GM18517 (cell line): Measurements from ENCODE around the gene SLC7A10.
"Not testable (repeated sequence)": the region's sequence is repeated elsewhere in the genome, so short reads cannot be mapped to it uniquely, and the experiment has no call there.

Experiments used
- ATAC-seq: cut with Tn5 transposase; IDR thresholded peaks from one replicate; pipeline ENCODE4 v1.9.1; 2021; ENCODE audit warnings: mild to moderate bottlenecking, moderate library complexity; ENCODE audit not compliant: unreplicated experiment

SLC7A10 gene

DNA sequence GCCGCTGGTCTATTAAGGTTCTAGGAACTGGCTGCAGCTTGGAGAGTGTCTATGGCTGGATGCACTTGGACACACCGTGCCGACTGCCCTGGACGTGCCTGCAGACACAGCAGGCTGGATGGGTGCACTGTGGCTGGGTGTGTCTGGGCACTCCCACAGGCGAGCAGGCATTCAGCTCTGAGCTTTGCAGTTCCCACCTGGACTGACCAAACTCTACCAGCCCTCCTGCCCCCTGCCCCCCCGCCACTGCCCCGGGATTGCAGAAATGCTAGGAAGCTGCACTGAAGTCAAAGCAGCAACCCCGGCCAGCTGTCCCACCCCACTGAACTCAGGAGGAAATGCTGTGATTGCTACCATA, 38.5 kb downstream of the SLC7A10 start:
- ATAC-seq, result no peak

- ATAC-seq, result no peak
Observed at GRCh38 chr19:33186431-33187182, 39.0 kb downstream of the SLC7A10 start.

DNA sequence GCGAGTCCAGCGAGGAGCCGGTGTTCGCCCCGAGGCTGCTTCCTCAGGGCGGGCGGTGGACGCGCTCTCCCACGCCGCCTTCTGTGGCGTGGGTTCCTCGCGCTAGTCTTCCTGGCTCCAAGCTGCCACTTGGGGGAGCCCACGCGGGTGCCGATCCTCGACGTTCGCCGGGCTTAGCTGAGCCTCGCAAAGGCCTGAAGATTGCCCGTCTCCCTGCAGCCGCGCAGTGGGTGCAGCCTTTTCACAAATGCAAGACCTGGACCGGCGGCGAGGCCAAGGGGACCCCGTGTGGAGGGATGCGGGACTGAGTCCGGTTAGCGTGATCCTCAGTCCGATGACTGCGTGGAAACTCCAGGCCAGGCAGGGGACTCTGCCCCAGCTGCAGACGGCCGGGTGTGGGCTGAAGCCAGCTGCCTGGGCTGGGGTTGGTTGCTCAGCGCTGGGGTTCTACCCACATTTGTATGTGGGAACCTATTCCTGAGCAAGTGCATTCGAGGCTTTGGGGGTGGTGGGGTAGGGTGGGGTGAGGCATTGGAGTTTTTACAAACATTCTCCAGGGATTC, 48.2 kb downstream of the SLC7A10 start:
- no peak for ATAC-seq

GRCh38 chr19:33176670-33177416, 48.8 kb downstream of the SLC7A10 start:
- peak; percentile 85 for ATAC-seq

DNA sequence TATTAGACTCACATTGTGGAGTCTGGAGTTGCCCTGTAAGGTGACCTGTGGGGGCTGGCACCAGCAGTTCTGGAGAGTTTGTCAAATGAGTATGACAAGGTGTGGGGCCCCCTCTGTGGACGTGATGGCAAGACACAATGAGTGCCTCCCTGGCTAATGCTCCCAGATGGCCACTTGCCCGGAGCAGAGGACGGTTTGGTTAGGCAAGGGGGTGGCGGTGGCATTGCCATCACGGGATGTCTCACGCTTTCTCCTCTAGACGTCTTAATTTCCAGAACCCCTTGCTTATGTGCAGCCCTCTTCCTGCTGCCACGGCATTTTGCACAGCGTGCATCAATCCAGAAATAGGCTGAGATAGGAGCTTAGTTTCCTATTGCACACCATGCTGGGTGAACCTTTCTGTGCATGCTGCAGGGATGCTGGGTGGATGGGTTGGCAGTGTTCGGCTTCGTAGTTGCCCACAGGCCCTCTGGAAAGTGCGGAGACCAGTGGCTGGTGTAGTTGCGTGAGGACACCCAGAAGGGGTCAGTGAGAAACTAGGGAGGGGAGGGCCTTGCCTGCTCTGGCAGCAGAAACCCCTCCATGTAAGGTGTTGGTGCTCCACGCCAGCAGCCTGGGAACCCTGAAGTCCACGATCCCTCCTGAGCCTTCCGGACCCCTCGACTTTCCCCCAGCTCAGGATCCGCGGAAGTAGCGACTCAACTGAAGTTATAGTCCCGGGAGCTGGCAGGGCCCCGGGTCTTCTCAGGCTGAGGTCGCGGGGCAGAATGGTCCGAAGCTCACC, 49.6 kb downstream of the SLC7A10 start:
- no peak for ATAC-seq

- no peak for ATAC-seq
Observed at GRCh38 chr19:33175156-33175782, 50.4 kb downstream of the SLC7A10 start.

DNA sequence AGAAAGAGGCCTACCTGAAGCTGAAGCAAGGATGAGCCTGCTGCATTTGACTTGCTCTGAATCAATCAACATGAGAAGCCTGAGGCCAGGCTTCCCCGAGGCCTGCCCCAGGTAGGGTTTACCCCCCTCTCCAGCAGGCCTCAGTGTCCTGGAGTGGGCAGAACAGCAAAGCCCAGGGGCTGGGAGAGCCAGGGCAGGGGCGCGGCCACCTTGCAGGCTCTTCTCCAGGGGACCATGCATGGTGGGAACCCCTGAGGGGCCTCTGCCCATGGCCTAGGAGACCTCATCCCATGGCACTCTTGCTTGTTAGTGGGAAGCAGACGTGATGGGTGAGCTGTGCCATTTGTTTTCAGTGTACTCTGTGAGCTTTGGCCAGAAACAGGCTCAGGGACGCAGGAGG, 51.5 kb downstream of the SLC7A10 start:
- ATAC-seq, result no peak

GRCh38 chr19:33171916-33172359, 53.7 kb downstream of the SLC7A10 start:
- no peak for ATAC-seq

DNA sequence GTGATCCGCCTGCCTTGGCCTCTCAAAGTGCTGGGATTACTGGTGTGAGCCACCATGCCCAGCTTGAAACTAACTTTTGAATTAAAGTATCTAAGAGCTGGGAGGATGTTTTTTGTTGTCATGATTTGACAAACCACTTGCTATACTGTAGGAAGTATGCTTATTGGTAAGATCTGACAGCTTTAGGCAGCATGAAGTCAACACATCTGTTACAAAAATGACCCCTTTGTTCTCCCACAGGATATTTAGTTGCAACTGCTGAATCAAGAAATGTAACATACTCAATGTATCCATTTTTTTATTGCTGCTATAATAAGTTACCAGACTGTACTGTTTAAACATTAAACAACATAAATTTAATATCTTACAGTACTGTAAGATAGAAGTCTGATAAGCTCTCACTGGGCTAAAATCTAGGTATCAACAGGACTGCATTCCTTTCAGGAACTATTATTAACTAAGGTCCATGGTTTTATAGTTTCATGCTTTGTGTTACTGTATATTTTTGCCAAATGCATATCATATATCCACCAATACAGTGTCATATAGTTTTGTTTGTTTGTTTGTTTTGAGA, 54.3 kb downstream of the SLC7A10 start:
- ATAC-seq, result no peak

DNA sequence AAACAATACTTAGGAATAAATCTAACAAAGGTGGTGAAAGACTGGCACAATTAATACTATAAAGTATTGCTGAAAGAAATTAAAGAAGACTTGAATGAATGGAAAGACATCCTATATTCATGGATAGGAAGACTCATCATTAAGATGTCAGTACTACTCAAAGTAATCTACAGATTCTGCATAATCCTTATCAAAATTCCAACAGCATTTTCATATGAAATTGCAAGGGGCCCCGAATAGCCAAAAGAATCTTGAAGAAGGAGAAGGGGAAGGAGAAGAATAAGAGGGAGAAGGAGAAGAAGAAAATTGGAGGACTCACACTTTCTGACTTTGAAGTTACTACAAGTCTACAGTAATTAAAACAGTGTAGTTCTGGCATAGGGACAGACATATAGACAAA, 57.1 kb downstream of the SLC7A10 start:
- ATAC-seq, result no peak

- no peak for ATAC-seq
Observed at GRCh38 chr19:33167438-33167837, 58.2 kb downstream of the SLC7A10 start.

DNA sequence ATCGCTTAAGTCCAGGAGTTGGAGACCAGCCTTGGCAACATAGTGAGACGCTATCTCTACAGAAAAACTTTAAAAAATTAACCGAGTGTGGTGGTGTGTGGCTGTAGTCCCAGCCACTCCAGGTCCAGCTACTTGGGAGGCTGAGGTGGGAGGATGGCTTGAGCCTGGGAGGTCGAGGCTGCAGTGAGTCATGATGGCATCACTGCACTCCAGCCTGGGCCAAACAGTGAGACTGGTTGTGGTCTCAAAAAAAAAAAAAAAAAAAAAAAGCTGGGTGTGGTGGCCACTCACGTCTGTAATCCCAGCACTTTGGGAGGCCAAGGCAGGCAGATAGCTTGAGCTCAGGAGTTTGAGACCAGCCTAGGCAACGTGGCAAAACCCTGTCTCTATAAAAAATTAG, 59.6 kb downstream of the SLC7A10 start:
- not testable (repeated sequence) for ATAC-seq

- no peak for ATAC-seq
Observed at GRCh38 chr19:33163481-33163880, 62.2 kb downstream of the SLC7A10 start.

GRCh38 chr19:33161201-33161600, 64.4 kb downstream of the SLC7A10 start:
- ATAC-seq, result no peak

DNA sequence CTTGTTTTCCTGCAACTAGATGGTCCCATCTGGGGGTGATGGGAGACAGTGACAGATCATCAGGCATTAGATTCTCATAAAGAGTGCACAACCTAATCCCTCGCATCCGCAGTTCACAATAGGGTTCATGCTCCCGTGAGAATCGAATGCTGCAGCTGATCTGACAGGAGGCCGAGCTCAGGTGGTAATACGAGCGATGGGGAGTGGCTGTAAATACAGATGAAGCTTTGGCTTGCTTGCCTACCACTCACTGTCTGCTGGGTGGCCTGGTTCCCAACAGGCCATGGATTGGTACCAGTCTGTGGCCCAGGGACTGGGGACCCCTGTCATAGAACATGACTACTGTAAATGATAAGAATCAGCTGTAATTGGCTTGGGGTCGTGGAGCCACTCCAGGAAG, 65.8 kb downstream of the SLC7A10 start:
- no peak for ATAC-seq

- ATAC-seq, result no peak
Observed at GRCh38 chr19:33159149-33159548, 66.5 kb downstream of the SLC7A10 start.
